HG02623 (cell line): ENCODE measurements around the gene ALKBH5.
"Not testable (repeated sequence)": the region's sequence is repeated elsewhere in the genome, so short reads cannot be mapped to it uniquely, and the experiment has no call there.

Experiments
- ATAC-seq: cut with Tn5 transposase; IDR thresholded peaks from one replicate; pipeline ENCODE4 v1.9.1; 2021; ENCODE audit warnings: moderate library complexity; ENCODE audit not compliant: unreplicated experiment

The ALKBH5 gene

DNA sequence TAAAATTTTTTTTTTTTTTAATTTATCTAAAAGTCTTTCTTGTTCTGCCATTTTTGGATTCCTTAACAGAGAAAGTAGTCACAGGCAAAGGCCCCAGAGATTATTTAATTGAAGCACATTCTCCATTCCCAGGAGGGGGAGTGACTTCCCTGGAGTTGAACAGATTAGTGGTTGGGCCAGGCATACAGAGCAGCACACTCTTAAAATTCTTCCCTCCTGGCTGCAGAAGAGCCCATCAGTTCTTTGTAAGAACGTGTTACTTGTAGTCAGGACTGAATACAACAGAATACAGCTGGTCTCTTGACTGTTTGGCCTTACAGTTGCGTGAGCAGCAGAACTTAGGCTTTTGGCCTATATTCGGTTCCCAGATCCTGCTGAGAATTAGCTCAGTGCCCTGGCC is 1.8 kb downstream of the ALKBH5 start:
- no peak for ATAC-seq

DNA sequence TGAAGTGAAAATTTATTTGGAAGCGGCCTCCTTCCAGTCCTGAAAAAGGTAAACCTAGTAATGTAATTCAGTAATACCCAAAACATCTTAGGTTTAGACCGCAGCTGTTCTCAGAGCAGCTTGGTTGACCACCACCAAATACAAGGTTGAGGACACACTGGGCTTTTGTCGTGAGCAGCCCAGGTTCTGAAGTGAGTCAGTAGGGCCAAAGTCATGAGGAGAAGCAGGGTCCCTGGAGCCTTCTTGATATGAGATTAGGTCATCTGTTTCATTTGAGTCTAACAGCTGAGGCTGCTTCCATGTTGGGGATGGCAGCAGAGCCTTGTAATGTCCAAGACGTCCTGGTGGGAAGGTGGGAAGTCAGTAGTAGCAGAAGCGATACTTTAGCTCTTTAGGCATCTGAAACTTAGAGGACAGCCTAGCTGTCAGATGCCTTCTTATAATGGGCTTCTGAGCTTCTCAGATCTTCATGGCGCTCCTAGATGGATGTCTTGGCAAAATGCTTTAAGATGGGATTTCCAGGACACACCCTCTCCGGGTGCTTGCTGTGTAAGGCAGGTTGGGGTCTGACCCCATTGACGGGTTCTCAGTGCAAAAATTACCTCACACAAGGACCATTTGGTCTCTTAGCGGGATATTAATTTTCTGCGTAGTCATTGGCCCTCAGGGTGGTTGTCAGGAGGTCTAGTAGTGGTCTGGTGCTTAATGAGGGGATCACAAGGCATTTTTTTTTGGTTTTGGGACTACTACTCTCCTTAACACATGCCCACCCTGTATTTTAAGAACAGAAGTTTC is 2.4 kb downstream of the ALKBH5 start:
- ATAC-seq: no peak

DNA sequence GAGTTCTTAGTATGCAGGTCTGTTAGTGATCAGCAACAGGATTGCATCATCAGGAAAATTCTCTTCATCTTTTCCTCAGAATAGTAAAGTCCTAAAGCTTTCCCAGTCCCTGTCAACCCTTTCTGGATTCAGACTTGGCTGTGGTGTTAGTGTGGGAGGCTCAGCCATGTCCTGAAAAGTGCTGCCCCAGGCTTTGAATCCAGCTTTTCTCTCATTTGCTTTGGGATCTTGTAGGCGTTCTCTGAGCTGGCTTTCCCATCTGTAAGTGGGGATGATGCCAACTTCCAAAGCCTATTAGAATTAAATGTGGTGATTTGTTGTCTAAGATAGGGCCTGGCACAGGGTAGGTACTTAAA is 3.0 kb downstream of the ALKBH5 start:
- ATAC-seq: no peak

DNA sequence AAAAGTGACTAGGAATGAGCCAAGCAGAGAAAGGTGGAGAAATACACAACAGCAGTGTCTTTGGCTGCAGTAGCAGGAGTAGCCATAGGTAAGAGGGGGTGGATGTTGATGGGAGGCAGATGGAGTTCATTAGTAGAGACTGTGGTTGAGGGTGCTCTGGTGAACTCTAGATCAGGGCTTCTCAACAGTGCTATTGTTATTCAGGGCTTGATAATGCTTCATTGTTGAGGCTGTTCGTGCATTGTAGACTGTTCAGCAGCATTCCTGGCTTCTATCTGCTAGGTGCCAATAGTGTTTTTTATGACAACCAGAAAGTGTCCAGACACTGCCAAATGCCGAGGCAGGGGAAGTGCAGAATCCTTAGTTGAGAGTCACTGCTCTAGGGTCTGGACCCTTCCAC is 3.6 kb downstream of the ALKBH5 start:
- ATAC-seq: no peak

DNA sequence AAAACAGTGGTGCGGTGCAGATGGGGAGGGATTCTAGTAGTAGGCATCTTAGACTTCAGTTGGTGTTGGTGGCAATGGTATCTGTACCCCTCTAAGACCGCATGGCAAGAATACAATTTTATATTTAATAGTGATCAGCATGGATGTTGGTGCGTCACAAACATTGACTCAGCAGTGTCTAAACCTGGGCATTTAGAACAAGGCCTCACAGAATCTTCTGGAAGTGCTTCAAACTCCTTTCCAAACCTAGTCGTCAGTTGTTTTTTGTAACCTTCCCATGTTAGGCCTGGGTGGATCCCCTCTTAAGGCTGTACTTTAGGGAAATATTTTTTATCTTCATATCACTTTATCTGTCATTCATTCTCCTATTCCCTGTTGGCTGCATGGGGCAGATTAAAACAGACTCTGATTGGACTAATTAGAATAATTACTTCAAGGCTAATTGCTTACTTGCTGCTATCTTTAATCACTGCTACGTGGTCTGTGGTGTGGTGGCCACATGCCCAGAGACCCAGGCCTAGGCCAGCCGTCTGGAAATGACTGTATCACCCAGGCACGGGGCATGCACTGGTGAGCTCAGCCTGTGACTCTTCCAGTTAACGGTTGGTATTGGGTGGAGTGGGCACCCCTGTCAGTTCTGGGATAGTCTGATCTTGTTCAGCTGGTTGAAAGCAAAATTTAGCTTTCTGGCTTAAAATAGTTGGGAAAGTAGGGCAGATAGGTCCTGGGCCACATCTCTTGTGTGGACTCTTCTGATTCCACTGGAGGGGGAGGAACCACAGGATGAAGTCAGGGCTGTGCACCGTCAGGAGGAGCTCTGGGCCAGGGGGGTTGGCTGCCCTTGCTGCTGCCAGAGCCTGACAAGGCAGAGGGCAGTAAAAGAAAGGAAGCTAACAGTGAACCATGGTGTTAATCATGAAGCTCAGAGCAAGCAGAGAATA is 4.5 kb downstream of the ALKBH5 start:
- no peak for ATAC-seq

DNA sequence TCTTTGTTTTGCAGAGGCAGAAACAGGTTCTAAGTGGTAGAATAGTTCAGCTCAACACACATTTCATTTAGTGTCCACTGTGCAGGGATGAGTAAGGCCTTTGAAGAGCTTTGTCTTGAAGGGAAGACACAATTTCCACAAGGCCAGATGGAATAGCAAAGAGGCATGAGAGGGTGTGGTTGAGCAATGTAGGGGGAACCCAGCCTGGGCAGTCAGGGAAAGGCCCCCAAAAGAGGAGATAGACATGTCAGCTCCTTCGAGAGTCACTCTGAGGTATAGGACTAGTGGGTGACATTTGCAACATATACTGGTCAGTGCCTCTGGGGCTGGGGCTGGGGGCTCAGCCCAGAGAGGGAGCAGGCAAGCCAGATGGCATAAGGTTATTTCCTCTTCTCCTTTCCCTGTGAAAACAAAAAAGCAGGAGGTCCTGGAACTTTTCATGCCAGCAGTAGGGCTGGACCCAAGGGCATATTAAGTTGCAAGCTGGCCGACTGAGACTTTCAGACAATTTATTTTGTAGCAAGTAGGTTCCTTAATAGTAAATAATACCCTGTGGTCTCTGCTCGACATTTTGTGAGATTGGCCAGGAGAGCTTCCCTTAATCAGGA is 7.1 kb downstream of the ALKBH5 start:
- no peak for ATAC-seq

DNA sequence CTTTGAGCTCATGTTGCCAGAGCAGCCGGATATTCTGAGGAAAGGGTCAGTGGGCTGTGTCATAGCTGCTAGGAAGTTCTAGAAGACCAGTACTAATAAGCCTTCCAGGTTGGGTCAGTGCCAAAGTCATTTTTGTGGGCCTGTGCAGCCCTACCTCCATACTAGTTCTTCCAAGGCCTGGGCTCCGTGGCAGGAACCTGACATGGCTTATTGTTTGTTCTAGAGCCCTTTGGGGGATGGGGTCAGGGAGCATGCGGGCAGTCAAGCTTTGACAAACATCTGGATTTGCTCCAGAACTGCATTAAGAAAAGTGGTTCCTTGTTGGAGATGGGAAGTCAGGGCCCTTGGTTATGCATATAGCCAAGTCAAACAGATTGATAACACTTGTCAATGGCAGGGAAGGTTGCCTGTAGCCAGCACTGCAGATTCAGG is 7.6 kb downstream of the ALKBH5 start:
- no peak for ATAC-seq

DNA sequence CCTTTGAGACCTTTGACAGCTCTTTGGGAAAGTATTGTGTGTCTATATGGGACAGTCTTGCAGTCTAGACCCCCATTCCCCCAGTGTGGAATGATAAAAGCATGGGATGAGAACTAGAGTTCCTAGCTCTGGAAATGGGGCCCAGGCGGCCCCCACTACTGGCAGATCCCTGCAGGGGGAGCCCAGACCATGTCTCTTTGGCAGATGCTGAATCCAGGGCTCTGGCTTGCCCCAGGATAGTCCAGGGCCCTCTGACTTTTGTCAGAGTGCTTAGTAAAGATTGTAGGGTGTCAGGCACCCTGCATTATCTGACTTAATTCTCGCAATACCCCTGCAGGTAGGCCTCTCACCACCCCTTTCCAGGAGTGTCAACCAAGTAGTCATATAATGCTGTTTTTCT is 8.3 kb downstream of the ALKBH5 start:
- ATAC-seq: no peak

DNA sequence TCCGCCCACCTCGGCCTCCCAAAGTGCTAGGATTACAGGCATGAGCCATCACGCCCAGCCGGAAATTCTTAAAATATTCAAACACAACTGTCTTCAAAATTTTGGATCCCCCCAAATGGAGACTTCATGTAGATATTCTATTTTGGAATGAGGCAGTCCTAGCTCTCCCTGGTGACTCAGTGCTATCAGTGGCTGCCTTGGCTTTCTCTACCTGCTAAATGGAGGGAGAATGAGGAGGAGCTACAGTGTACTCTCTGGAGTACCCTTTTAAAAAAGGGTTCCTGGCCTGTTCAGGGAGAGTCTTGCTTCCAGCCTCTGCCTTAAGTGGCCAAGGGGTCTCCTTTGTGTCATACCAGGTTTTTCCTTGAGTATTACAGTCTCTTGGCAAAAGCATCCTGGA is 10.8 kb downstream of the ALKBH5 start:
- ATAC-seq: no peak

DNA sequence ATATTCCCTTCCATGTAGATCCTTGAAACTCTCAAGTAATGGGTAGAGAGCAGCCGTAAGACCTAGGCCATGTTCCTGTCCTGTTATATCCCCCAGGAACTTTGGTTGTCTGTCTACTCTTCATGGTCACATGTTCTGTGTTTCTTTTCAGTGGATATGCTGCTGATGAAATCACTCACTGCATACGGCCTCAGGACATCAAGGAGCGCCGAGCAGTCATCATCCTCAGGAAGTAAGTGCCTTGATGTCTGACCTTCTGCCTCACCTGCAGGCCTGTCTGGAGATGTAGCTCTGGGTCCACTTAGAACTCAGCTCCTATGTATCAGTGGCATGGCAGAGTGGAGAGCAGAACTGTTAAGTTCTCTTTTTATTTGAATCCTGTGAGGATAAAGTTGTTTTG is 11.2 kb downstream of the ALKBH5 start:
- no peak for ATAC-seq

DNA sequence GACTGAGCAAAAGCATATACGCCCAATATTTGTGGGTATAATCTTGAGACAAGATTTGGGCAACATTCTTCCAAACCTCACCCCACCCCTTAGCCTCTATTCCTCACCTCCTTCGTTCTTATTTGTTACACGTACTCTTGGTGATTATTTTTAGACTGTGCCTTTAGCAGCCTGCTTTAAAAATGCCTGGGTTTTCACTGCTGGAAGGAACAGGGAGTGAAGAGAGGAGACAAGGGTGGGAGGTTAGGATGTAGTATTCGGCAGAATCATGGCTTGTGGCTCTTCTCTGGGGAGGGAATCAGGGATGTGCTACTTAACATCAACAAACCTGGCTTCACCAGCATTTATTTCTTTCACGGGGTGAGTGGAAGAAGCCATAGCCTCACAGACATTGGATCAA is 11.6 kb downstream of the ALKBH5 start:
- no peak for ATAC-seq

DNA sequence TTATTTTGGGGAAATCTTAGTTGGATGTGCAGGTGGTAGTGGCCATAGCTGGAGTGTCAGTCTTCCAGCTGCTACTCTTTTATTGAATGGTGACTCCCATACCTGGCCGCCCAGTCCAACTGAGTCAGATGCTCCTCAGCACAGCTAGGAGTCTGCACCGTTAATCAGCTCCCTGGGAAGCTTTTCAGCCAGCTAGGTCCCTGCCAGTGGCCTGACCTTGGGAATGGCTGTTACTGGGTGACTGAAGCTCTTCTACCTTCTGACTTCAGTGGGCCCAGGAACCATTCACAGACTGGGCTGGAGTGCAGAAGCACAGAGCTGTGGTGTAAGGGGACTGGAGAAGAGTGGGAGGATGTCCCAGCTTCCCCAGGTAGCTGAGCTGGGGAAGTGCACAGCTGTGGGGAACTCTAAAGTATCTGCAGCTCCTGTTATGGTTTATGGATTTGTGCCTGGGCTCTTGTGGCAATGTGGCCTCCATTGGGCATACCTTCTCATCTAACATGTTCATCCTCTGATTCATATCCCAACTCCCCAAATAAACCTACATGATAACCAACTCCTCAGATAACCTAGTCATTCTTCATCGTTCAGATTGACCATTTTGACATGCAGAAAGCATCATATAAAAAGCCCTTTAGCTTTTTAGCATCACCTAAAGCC is 14.0 kb downstream of the ALKBH5 start:
- ATAC-seq: no peak

DNA sequence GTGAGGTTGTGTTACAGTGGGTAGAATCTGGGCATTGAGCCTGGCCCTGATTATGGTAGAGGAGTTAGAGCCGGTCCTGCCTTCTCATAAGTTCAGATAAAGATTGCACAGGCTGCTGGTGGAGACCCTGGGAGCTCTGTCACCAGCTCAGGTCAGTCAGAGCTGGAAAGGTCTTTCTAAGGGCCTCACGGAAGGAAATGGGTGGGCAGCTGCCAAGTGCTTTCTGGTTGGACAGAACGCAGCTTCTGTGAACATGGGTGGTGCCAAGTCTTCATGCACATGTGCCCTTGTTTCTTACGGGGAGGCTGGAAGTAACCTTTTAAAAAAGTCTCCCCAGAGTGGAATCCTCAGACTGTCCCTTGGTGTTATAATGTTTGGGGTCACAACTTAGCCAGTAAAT is 14.9 kb downstream of the ALKBH5 start:
- ATAC-seq: no peak

DNA sequence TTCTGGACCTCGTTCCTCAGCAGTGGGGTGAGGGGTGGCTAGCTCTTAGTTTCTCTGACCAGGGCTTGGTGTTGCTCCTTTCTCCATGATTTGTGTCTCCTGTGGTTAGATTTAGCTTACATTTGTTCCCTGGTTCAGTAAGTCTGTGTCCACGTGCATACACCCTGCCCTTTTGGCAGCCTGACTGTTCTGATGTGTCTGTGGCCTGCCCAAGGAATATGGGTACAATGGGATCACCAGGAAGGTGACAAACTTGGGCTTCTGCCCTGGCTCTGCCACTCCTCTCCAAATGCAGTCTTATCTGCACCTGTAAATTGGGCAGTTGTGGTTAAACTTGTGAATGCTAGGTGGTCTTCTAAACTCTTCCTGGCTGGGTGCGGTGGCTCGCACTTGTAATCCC is 17.5 kb downstream of the ALKBH5 start:
- no peak for ATAC-seq

DNA sequence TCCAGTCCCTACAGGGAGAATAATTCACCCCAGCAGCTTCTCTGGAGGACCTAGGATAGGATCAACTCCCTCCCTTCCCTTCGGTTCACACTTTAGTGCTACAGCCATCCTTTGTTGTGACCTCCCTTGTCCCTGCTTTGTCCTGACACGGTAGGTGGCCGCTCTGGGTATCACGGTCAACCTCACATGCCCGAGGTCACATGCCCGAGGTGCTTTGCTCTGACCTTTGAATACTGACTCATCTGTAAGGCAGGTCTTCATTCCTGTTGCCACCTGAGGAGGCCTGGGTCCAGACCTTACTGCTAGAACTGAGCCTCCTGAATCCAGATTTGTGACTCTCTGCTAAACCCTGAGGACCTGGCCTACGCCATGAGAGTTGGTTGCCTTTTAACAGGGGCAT is 19.7 kb downstream of the ALKBH5 start:
- ATAC-seq: no peak

DNA sequence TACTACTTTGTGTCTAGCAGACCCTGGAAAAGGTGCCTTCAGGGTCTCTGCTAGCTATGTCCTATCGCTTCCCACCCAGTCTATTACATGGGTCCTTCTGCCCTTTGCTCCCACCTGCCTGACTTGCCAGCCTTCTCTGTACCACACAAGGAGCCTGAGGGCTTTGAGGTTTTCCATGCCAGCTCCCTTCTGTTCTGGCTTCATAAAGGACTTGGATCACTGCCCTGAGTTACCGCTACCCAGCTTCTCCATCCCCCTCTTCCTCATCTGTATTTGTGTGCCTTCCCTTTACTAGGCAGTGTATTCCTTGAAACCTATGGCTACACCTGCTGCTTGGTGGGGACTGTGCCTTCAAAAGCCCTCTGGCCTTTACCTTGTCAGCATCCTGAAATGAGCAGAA is 22.2 kb downstream of the ALKBH5 start:
- ATAC-seq: no peak

DNA sequence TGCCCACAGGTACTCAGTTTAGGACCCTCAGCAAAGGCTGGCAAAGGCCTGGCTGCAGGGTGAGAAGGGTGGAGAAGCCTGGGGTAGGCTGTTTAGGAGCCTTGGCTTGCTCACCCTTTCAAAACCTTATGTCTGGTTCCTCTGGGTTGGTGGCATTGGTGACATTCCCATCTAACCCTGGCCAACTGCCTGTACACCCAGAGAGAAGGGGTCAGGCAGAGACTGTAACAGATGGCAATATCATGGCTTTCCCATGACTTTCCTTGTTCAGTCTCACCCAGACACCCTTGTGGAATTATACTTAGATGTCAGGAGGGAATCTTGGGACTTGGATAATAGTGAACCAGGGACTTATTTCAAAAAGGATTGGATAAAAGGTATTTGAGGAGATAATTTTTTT is 23.3 kb downstream of the ALKBH5 start:
- ATAC-seq: no peak

DNA sequence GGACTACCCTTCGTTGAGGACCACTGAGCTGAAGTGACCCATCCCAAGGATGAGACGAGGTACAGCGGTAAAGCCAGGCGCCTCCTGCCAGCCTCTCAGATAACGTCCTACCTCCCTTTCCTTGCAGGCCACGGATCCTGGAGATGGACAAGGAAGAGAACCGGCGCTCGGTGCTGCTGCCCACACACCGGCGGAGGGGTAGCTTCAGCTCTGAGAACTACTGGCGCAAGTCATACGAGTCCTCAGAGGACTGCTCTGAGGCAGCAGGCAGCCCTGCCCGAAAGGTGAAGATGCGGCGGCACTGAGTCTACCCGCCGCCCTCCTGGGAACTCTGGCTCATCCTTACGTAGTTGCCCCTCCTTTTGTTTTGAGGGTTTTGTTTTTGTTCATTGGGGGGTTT is 24.5 kb downstream of the ALKBH5 start:
- ATAC-seq: no peak

DNA sequence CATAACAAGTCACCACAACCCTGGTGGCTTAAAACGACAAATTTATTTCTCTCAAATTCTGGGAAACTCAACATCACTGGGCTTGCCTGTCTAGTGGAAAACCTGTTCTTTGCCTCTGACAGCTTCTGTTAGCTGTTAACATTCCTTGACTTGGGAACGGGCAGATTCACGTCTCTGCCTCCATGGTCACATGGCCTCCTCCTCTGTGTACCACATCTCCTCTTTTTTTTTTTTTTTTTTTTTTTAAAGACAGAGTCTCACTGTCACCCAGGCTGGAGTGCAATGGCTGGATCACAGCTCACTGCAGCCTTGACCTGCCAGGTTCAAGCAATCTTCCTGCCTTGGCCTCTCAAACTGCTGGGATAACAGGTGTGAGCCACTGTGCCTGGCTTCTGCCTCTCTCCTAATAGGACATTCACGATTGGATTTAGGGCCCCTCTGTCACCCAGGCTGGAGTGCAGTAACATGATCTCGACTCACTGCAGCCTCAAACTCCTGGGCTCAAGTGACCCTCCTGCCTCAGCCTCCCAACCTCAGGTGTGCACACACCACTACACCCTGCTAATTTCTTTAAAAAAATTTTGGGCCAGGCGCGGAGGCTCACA is 30.1 kb downstream of the ALKBH5 start:
- ATAC-seq: no peak

DNA sequence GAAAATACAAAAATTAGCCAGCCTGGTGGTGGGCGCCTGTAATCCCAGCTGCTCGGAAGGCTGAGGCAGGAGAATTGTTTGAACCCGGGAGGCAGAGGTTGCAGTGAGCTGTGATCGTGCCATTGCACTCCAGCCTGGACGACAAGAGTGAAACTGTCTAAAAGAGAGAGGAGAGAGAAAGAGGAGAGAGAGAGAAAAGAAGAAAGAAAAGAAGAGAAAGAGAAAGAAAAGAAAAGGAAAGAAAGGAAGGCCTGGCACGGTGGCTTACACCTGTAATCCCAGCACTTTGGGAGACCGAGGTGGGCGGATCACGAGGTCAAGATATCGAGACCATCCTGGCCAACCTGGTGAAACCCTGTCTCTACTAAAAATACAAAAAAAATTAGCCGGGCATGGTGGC is 33.3 kb downstream of the ALKBH5 start:
- not testable (repeated sequence) for ATAC-seq
